Activated B cell treated with CpG ODN at 0.5 μM for 24 hours (primary cell): Measurements from ENCODE around the gene MYO1E. TPM values are rescaled to one million over a fixed set of nuclear protein-coding genes. Genes with fewer than 3 reads are reported as not detected.

Experiments
- ATAC-seq: fragments of 200-7000 bp; cut with Tn5 transposase; one replicate; pipeline ENCODE4 v1.10.0; 2021; ENCODE audit warnings: low read depth, mild to moderate bottlenecking, moderate library complexity
- CTCF ChIA-PET: fragments of 350-600 bp; sonication (Branson Sonifier 250); formaldehyde crosslinking; loops from one replicate; lab custom pipeline; 2021; ENCODE audit warnings: antibody characterized with exemption; lab: Charles Lee
- POLR2A ChIA-PET: fragments of 350-600 bp; sonication (Branson Sonifier 250); formaldehyde crosslinking; loops from one replicate; lab custom pipeline; 2021; ENCODE audit warnings: antibody characterized with exemption; lab: Charles Lee
- DNase-seq: peaks from one replicate; pipeline ENCODE4 v3.0.0; 2022
- H3K27ac Mint-ChIP-seq: one replicate; pipeline ENCODE4 v1.8.0; 2020; ENCODE audit warnings: mixed read lengths
- H3K27me3 Mint-ChIP-seq: one replicate; pipeline ENCODE4 v1.8.0; 2021; ENCODE audit warnings: mixed read lengths
- H3K36me3 Mint-ChIP-seq: one replicate; pipeline ENCODE4 v1.8.0; 2021; ENCODE audit warnings: low read depth, mixed read lengths
- H3K4me1 Mint-ChIP-seq: one replicate; pipeline ENCODE4 v1.8.0; 2021; ENCODE audit warnings: mixed read lengths
- H3K4me3 Mint-ChIP-seq: one replicate; pipeline ENCODE4 v1.8.0; 2020; ENCODE audit warnings: mild to moderate bottlenecking, mixed read lengths
- H3K9me3 Mint-ChIP-seq: one replicate; pipeline ENCODE4 v1.8.0; 2020; ENCODE audit warnings: mixed read lengths
- intact Hi-C: fragments of 100-400 bp; cut with micrococcal nuclease; formaldehyde crosslinking; loops from one replicate; pipeline ENCODE4 v1.15.1; 2024
- total RNA-seq: library from RNA; stranded (reverse); gene quantifications from 2 replicates; pipeline ENCODE4 v1.2.3, GENCODE V29; 2022
- TF ChIP-seq, protein P1 (sequence below): fragments of 200-600 bp; IDR thresholded peaks from one replicate; pipeline ENCODE4 v1.8.0; 2022; ENCODE audit warnings: antibody characterized with exemption, mild to moderate bottlenecking

MYO1E gene
- total RNA-seq, 1 donor from 2014 or later: 186 TPM

DNA sequence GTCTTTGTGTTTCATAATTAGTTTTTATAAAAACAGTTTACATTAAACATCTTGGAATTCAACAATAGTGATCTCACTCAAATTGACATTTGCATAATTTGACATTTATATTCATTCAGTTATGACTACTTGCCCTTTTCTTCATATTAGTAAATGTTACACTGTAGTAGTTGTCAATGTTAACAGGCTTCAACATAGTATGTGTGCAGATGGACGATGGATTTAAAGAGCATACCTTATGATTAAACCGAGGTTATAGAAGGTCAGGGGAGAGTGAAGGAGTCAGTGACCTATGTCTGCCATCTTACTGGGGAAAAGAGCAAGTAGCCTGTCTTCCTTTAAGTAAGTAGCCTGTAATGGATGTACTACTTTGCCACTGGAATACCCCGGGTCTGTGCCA, 276.2 kb downstream of the MYO1E start:
- Mint-ChIP-seq H3K4me1 (no peaks in the 10 kb centered on the region), H3K4me3 (no peak overlapping the region), H3K27ac (no peak overlapping the region), H3K9me3 (no peaks in the 10 kb centered on the region), H3K27me3 (no peaks in the 10 kb centered on the region), H3K36me3 (peaks cover 52% of the 10 kb centered on the region)
- CTCF ChIA-PET: interaction anchor here (1.2 kb wide), 1 partner anchor 41 kb away, joined by 3 read pairs; no protein-coding TSS in a partner anchor
- TF ChIP-seq, protein P1, sequence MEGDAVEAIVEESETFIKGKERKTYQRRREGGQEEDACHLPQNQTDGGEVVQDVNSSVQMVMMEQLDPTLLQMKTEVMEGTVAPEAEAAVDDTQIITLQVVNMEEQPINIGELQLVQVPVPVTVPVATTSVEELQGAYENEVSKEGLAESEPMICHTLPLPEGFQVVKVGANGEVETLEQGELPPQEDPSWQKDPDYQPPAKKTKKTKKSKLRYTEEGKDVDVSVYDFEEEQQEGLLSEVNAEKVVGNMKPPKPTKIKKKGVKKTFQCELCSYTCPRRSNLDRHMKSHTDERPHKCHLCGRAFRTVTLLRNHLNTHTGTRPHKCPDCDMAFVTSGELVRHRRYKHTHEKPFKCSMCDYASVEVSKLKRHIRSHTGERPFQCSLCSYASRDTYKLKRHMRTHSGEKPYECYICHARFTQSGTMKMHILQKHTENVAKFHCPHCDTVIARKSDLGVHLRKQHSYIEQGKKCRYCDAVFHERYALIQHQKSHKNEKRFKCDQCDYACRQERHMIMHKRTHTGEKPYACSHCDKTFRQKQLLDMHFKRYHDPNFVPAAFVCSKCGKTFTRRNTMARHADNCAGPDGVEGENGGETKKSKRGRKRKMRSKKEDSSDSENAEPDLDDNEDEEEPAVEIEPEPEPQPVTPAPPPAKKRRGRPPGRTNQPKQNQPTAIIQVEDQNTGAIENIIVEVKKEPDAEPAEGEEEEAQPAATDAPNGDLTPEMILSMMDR: no peak
- intact Hi-C loops: loop anchor here (5.0 kb wide), 1 partner anchor 39 kb away; no protein-coding TSS in a partner anchor
- DNase-seq (no peak), ATAC-seq (no peak)
- POLR2A ChIA-PET: no interaction called here

DNA sequence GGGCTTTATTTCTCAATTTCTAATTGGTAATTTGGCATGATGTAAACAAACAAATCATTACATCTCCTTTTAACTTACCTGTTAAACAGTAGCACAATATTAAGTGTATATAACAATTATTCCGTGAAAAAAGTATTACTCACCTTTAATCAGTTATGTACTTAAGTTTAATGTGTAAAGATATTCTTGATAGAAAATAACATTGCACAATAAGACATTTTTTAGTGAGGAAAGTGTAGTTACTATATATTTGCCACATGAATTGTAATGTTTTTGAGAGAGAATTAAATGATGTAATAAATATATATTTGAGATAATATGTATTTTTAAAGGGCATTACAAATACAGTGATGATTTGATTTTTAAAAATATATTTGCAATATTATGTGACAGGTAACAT, 278.6 kb downstream of the MYO1E start:
- ATAC-seq: no peak
- H3K4me3 Mint-ChIP-seq: no peak overlapping the region
- H3K9me3 Mint-ChIP-seq: no peaks in the 10 kb centered on the region
- peaks cover 68% of the 10 kb centered on the region for H3K36me3 Mint-ChIP-seq
- H3K27ac Mint-ChIP-seq: no peak overlapping the region
- intact Hi-C loops: no loop called here
- H3K4me1 Mint-ChIP-seq: no peaks in the 10 kb centered on the region
- ChIA-PET CTCF (no interaction called here), POLR2A (no interaction called here)
- TF ChIP-seq, protein P1: no peak
- no peaks in the 10 kb centered on the region for H3K27me3 Mint-ChIP-seq
- no peak for DNase-seq

DNA sequence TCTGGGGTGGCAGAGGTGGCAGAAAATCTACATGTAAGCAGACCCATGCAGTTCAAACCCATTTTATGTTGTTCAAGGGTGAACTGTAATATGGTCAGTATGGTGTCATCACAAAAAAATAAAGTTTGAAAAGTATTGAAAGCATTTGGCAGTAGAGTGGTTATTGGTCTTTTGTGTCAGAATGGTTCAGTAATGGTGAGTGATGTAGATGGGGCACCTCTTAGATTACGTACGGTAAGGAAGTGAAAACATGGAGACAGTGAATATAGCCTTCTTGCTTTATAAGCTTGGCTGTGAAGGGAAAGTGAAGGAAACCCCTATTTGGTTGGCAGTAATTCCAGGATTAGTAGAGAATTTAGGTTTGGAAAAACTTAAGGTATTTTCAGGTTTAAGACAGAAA, 284.9 kb downstream of the MYO1E start:
- Mint-ChIP-seq H3K27me3 (no peaks in the 10 kb centered on the region), H3K4me3 (no peak overlapping the region), H3K36me3 (peaks cover 80% of the 10 kb centered on the region), H3K9me3 (no peaks in the 10 kb centered on the region), H3K27ac (no peak overlapping the region), H3K4me1 (no peaks in the 10 kb centered on the region)
- intact Hi-C loops: no loop called here
- ATAC-seq (no peak), DNase-seq (no peak)
- POLR2A ChIA-PET: no interaction called here
- CTCF ChIA-PET: no interaction called here
- TF ChIP-seq, protein P1: no peak

Other genes with a start within 250 kb of the MYO1E start
- not detected in 2 replicates for gene LDHAL6B, start 166.0 kb downstream of the MYO1E start, total RNA-seq
- 4.8 and 6.2 TPM in 2 replicates for gene FAM81A, start 65.3 kb upstream of the MYO1E start, total RNA-seq
- gene GCNT3, start 238.9 kb upstream of the MYO1E start, total RNA-seq: not detected in 2 replicates